HG02840 (cell line): ENCODE data around the gene JAKMIP1.

Experiments
- ATAC-seq: cut with Tn5 transposase; IDR thresholded peaks from one replicate; pipeline ENCODE4 v1.9.1; 2021; ENCODE audit warnings: mild to moderate bottlenecking, moderate library complexity, moderate number of reproducible peaks; ENCODE audit not compliant: unreplicated experiment, low FRiP score

The JAKMIP1 gene

GRCh38 chr4:6049278-6049677 is 151.1 kb downstream of the JAKMIP1 start:
- ATAC-seq, result no peak

GRCh38 chr4:6048537-6048936 is 151.8 kb downstream of the JAKMIP1 start:
- no peak for ATAC-seq

GRCh38 chr4:6047130-6047673 is 153.1 kb downstream of the JAKMIP1 start:
- ATAC-seq, result no peak

- no peak for ATAC-seq
Observed at GRCh38 chr4:6046526-6047129, 153.7 kb downstream of the JAKMIP1 start.

- no peak for ATAC-seq
Observed at GRCh38 chr4:6044805-6045204, 155.5 kb downstream of the JAKMIP1 start.

- no peak for ATAC-seq
Observed at GRCh38 chr4:6044276-6044675, 156.1 kb downstream of the JAKMIP1 start.

- ATAC-seq, result no peak
Observed at GRCh38 chr4:6043843-6044242, 156.5 kb downstream of the JAKMIP1 start.

- no peak for ATAC-seq
Observed at GRCh38 chr4:6043188-6043587, 157.2 kb downstream of the JAKMIP1 start.

- no peak for ATAC-seq
Observed at GRCh38 chr4:6042293-6043063, 157.9 kb downstream of the JAKMIP1 start.

- ATAC-seq, result no peak
Observed at GRCh38 chr4:6041800-6042199, 158.5 kb downstream of the JAKMIP1 start.

- ATAC-seq, result no peak
Observed at GRCh38 chr4:6038711-6039110, 161.6 kb downstream of the JAKMIP1 start.

- ATAC-seq, result no peak
Observed at GRCh38 chr4:6035786-6036185, 164.6 kb downstream of the JAKMIP1 start.

- ATAC-seq, result no peak
Observed at GRCh38 chr4:6033381-6033780, 167.0 kb downstream of the JAKMIP1 start.

GRCh38 chr4:6032249-6033244 is 167.8 kb downstream of the JAKMIP1 start:
- ATAC-seq, result no peak

GRCh38 chr4:6031846-6032245 is 168.5 kb downstream of the JAKMIP1 start:
- no peak for ATAC-seq

GRCh38 chr4:6030679-6031078 is 169.7 kb downstream of the JAKMIP1 start:
- ATAC-seq, result no peak

GRCh38 chr4:6029254-6029653 is 171.1 kb downstream of the JAKMIP1 start:
- no peak for ATAC-seq

- no peak for ATAC-seq
Observed at GRCh38 chr4:6028168-6028567, 172.2 kb downstream of the JAKMIP1 start.

GRCh38 chr4:6027392-6027791 is 173.0 kb downstream of the JAKMIP1 start:
- ATAC-seq, result no peak

- no peak for ATAC-seq
Observed at GRCh38 chr4:6024313-6024960, 175.9 kb downstream of the JAKMIP1 start.
